ENCODE results near the gene DUSP22.

- no peak for TF ChIP-seq CTCF (IDR thresholded peaks at IDR 0.05; ENCODE audit: low read depth, low read length)
- TF ChIP-seq EZH2phosphoT487 (IDR thresholded peaks at IDR 0.05; ENCODE audit: low read depth) = no peak
Observed at GRCh38 chr6:257774-258173, 34.5 kb upstream of the DUSP22 start.
